Fibroblast of mammary gland (primary cell): Measurements from ENCODE around the gene TMEM273.

Source experiments
- DNase-seq: peaks from one replicate; pipeline ENCODE4 v3.0.0-alpha.2; 2010; ENCODE audit warnings: low read depth
- H3K4me3 ChIP-seq: 2 replicates; pipeline ENCODE4 v1.5.1; 2011; ENCODE audit warnings: low read depth, mild to moderate bottlenecking, low read length, moderate library complexity; ENCODE audit not compliant: control insufficient read depth
- TF ChIP-seq, protein P1 (sequence below): conservative IDR thresholded peaks from 2 replicates; pipeline ENCODE4 v1.5.1; 2011; ENCODE audit warnings: low read depth, low read length, inconsistent platforms; ENCODE audit not compliant: control insufficient read depth, insufficient read depth

TMEM273 gene

GRCh38 chr10:49158915-49159314 is 29.3 kb downstream of the TMEM273 start:
- no peak for DNase-seq
- TF ChIP-seq, protein P1, sequence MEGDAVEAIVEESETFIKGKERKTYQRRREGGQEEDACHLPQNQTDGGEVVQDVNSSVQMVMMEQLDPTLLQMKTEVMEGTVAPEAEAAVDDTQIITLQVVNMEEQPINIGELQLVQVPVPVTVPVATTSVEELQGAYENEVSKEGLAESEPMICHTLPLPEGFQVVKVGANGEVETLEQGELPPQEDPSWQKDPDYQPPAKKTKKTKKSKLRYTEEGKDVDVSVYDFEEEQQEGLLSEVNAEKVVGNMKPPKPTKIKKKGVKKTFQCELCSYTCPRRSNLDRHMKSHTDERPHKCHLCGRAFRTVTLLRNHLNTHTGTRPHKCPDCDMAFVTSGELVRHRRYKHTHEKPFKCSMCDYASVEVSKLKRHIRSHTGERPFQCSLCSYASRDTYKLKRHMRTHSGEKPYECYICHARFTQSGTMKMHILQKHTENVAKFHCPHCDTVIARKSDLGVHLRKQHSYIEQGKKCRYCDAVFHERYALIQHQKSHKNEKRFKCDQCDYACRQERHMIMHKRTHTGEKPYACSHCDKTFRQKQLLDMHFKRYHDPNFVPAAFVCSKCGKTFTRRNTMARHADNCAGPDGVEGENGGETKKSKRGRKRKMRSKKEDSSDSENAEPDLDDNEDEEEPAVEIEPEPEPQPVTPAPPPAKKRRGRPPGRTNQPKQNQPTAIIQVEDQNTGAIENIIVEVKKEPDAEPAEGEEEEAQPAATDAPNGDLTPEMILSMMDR = no peak
- no peak overlapping the region for H3K4me3 ChIP-seq

DNA sequence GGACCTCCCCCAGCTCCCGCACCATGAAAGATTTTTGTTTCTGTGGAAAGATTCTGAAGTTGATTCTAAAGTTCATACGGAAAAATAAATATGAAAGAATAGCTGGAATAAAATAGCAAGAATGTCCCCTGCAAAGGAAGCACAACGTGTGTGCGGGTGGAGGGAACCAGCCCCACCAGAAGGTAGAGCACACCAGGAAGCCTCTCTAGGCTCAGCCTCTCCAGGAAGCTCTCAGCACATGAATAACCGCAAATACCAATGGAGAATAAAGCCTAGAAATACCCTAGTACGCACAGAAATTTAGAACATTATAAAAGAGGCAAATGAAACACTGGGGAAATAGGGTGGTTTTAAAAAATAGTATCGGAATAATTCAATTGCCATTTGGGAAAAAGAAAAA is 29.8 kb downstream of the TMEM273 start:
- TF ChIP-seq, protein P1 = no peak
- DNase-seq = no peak
- no peak overlapping the region for H3K4me3 ChIP-seq

GRCh38 chr10:49157229-49157628 is 31.0 kb downstream of the TMEM273 start:
- H3K4me3 ChIP-seq = no peak overlapping the region
- no peak for DNase-seq
- TF ChIP-seq, protein P1 = no peak

- TF ChIP-seq, protein P1 = no peak
- DNase-seq = no peak
Measured at GRCh38 chr10:49154641-49155040, 33.5 kb downstream of the TMEM273 start.

GRCh38 chr10:49153971-49154370 is 34.2 kb downstream of the TMEM273 start:
- DNase-seq = peak; percentile 74
- TF ChIP-seq, protein P1 = no peak
- no peak overlapping the region for H3K4me3 ChIP-seq

More at GRCh38 chr10:49154641-49155040, 33.5 kb downstream of the TMEM273 start:
- H3K4me3 ChIP-seq = no peak overlapping the region

DNA sequence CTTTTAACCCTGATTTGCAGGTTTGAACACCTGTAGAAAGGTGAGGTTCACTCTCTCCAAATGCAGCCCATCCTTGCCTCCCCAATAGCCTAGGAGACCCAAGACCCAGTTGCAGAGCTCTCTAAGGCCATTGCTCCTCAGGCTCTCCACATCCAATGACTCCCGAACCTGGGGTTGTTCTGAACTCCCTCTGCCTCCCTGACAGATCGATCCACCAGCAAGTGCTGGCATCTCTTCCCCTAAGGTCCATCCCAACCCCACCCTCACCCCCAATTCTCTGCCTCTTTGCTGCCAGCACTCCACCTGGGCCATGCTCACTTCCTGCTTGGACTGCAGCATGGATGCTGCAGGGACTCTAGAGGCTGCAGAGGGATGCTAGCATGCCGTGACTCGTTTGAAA is 35.1 kb downstream of the TMEM273 start:
- H3K4me3 ChIP-seq = no peak overlapping the region
- TF ChIP-seq, protein P1 = no peak
- no peak for DNase-seq

- TF ChIP-seq, protein P1 = no peak
Measured at GRCh38 chr10:49152663-49153062, 35.5 kb downstream of the TMEM273 start.

More at GRCh38 chr10:49152663-49153062, 35.5 kb downstream of the TMEM273 start:
- no peak for DNase-seq
- H3K4me3 ChIP-seq = no peak overlapping the region
